ENCODE data around the gene CGB2. TPM values are rescaled to one million over a fixed set of nuclear protein-coding genes. Genes with fewer than 3 reads are reported as not detected.

Gene CGB2
- total RNA-seq, result not detected in 2 replicates

DNA sequence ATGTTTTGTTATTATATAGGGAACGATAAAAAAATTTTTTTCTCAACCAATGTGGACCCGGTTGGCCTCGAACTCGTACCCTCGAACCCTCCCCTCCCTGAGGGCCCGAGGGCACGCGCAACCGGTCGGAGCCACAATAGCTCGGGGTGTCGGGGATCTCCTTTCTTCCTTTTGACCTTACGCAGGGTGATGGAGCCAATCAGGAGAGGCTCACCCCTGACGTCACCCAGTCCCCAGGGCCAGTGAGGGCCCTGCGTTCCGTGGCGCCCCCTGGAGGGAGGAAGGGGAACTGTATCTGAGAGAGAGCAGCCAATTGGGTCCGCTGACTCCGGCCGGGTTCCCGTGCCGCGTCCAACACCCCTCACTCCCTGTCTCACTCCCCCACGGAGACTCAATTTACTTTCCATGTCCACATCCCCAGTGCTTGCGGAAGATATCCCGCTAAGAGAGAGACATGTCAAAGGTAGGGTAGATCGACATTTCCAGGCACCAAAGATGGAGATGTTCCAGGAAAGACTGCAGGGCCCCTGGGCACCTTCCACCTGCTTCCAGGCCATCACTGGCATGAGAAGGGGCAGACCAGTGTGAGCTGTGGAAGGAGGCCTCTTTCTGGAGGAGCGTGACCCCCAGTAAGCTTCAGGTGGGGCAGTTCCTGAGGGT is at the start of gene CGB2:
CGB2 (plus strand) TSS at position 249 of the 660 bp plus-strand sequence; CDS start at position 455, 206 bp downstream.

DNA sequence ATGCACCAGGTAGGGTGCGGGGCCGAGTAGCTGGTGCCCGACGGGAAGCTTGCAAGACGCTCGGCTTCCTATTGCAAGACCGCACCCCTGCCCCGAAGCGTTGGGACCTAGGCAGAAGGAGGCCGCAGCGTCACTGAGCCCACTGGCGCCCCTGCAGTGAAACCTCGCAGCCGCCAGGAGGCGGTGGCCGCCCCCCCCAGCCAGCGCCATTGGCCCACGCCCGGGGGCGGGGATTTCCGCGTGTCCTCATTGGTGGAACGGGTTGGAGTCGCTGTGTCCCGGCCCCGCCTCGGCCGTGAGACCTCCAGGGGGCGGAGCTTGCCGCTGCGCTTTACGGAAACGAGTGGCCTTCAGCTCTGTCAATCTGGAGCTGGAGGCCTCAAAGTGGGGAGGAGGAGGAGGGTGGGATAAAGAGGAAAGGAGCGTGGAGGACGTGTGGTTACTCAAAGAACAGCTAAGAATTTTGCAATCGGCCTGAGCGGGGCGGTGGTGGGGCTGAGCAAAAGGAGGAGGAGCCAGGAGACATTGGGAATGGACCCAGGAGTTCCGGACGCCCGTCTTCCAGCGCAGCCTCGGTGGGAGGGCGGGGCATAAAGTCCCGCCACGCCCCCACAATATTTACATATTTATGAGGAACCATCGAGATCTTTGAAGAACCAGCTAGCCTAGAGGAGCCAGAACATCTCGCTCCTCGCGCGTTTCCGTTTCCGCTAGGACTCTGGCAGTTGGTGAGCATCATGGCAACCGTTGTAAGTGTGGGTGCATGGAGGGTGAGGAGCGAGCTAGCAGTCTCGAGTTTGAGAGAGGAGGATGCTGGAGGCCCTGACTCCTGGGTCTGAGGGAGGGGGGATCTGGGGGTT is 38.3 kb upstream of the CGB2 start, which contains the start of the genes GYS1 and RUVBL2:
GYS1 (minus strand) TSS at position 135 of the 860 bp plus-strand sequence. CDS start 197 bp downstream, outside the sequence.
RUVBL2 (plus strand) TSS at position 713 of the 860 bp plus-strand sequence; CDS start at position 738, 25 bp downstream.

DNA sequence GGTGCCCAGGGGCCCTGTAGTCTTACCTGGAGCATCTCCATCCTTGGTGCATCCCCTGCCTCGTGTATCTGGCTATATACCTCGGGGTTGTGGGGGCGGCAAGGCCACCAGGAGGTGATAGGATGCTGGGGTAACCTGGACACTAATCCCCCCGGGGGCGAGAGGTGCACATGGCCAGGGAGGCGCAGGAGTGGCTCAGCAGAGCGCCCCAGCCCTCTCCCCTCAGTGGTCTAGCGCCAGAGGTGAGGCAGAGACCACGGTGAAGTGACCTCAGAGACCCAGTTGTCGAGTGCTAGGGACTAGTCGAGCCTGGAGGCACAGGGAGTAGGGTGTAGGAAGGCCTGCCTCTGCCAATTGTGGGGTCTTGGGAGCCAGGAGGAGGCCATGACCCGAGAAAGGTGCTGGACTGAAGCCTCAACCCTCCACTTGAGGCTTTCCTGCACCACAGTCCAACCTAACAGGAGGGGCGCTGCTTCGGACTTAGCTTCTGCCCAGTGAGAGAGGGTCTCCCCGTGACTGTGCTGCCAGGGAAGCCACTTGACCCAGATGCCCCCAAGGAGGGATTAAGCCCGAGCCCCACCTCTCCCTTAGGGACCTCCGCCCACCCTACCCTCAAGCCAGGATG is 14.5 kb upstream of the CGB2 start, which contains the start of gene LHB:
LHB (minus strand) TSS at position 51 of the 625 bp plus-strand sequence; CDS start at position 41, 10 bp downstream.

DNA sequence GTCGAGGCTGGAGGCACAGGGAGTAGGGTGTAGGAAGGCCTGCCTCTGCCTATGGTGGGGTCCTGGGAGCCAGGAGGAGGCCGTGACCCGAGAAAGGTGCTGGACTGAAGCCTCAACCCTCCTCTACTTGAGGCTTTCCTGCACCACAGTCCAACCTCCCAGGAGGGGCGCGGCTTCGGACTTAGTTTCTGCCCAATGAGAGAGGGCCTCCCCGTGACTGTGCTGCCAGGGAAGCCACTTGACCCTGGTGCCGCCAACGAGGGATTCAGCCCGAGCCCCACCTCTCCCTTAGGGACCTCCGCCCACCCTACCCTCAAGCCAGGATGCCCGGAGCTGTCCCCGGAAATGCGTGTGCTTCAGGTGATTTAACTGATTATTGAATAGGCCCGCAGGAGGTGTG is 7.5 kb upstream of the CGB2 start, which contains the start of gene CGB3:
CGB3 (minus strand) TSS at position 101 of the 400 bp plus-strand sequence. CDS start 362 bp downstream, outside the sequence.

DNA sequence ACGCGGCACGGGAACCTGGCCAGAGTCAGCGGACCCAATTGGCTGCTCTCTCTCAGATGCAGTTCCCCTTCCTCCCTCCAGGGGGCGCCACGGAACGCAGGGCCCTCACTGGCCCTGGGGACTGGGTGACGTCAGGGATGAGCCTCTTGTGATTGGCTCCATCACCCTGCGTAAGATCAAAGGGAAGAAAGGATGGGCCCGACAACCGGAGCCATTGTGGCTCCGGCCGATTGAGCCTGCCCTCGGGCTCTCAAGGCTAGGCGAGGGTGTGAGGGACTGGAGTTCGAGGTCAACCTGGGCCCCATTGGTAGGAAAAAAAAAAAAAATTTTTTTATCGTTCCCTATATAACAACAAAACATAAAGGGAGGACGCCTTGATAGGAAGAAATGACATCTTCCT is 5.1 kb downstream of the CGB2 start, which contains the start of gene CGB1:
CGB1 (minus strand) TSS at position 81 of the 400 bp plus-strand sequence. CDS start 184 bp downstream, outside the sequence.

DNA sequence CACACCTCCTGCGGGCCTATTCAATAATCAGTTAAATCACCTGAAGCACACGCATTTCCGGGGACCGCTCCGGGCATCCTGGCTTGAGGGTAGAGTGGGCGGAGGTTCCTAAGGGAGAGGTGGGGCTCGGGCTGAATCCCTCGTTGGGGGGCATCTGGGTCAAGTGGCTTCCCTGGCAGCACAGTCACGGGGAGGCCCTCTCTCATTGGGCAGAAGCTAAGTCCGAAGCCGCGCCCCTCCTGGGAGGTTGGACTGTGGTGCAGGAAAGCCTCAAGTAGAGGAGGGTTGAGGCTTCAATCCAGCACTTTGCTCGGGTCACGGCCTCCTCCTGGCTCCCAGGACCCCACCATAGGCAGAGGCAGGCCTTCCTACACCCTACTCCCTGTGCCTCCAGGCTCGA is 11.9 kb downstream of the CGB2 start, which contains the start of gene CGB5:
CGB5 (plus strand) TSS at position 301 of the 400 bp plus-strand sequence. CDS start 362 bp downstream, outside the sequence.

DNA sequence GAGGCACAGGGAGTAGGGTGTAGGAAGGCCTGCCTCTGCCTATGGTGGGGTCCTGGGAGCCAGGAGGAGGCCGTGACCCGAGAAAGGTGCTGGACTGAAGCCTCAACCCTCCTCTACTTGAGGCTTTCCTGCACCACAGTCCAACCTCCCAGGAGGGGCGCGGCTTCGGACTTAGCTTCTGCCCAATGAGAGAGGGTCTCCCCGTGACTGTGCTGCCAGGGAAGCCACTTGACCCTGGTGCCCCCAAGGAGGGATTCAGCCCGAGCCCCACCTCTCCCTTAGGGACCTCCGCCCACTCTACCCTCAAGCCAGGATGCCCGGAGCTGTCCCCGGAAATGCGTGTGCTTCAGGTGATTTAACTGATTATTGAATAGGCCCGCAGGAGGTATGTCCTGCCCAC is 17.3 kb downstream of the CGB2 start, which contains the start of gene CGB8:
CGB8 (minus strand) TSS at position 101 of the 400 bp plus-strand sequence. CDS start 372 bp downstream, outside the sequence.

DNA sequence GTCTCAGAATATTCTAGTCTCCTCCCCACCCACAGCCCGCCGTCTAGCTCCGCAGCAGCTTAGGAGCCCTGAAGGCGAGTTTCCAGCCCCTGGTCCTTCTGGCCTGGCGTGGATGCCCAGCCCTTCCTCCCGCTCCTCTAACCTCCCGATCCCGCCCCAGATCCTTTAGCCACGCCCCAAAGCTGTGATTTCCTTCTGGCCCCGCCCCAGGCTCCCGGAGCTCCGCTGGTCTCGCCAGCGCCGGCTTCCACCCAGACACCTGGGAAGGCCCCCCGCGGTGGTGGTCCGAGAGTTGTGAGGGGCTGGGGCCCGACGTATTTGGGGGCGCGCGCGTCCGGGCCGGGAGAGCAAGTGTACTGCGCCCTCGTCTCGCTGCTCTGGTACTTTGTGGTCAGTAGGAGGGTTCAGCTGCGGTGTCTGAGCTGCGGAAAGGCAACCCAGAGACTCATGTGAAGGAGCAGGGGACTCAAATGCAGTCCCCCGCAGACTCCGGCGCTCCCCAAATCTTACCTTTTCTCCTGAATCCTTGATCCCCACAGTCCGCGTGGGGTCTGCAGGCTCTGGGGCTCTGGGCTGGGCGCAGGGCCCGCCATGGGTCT is 26.0 kb downstream of the CGB2 start, which contains the start of gene CGB7:
CGB7 (minus strand) TSS at position 114 of the 599 bp plus-strand sequence. CDS start 2,374 bp downstream, outside the sequence.

DNA sequence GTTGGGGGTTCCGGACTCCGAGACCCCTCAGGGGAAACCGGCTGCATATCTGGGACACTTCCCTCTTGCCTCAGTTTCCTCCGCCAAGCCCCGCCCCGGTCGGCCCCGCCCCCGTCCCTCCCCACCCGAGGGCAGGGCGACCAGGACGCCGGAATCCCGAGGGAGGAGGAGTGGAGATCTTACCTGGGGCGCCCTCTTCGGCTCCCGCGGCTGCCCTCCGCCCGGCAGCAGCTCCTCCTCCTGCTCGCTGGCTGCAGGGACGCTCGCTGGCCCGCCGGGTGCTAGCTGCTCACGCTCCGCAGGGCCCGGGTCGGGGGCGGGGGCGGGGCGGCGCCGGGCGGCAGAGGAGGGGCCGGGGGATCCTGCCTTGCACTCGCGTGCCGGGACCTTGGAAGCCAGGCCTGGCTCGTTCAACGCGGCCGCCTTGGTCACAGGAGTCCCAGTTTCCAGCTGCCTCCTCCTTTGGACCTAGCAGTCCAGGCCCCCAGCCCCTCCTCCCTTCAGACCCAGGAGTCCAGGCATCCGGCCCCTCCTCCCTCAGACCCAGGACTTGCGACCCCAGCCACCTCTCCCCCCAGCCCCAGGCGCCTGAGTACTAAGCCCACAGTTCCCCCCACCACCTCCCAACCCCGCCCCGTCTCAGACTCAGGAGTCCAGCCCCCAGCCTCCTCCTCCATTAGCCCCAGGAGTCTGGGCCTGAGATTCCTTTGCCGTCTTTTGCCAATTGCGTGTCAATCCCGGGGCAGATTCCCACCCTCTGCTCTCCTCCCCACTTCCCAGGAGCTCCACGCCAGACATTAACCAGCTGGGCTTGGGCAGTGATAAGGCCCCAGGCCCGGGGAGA is 33.3 kb downstream of the CGB2 start, which contains the start of gene NTF4:
NTF4 (minus strand) TSS at position 51 of the 844 bp plus-strand sequence. CDS start 2,821 bp downstream, outside the sequence.

Small RNAs within 50 kb of the gene (small RNA-seq; reads per million reads assigned to genes)
- gene MIR6798 (not detected), gene RN7SL708P (not detected)

Other genes starting within 250 kb of the CGB2 start
- 21.4 and 28.0 TPM in 2 replicates for gene BCAT2, start 220.9 kb upstream of the CGB2 start, total RNA-seq
- 2.2 and 6.8 TPM in 2 replicates for gene HSD17B14, start 195.4 kb upstream of the CGB2 start, total RNA-seq
- 23.1 and 31.3 TPM in 2 replicates for gene PLEKHA4, start 163.3 kb upstream of the CGB2 start, total RNA-seq
- 59.2 and 70.2 TPM in 2 replicates for gene PPP1R15A, start 159.5 kb upstream of the CGB2 start, total RNA-seq
- gene TULP2, start 133.1 kb upstream of the CGB2 start, total RNA-seq, result 0.11 TPM in 1 of 2 replicates, not detected in the other
- gene NUCB1, start 131.6 kb upstream of the CGB2 start, total RNA-seq, result 258 and 269 TPM in 2 replicates
- 0.13 and 0.32 TPM in 2 replicates for gene DHDH, start 98.2 kb upstream of the CGB2 start, total RNA-seq
- gene BAX, start 77.0 kb upstream of the CGB2 start, total RNA-seq, result 34.5 and 37.1 TPM in 2 replicates
- 3,310 and 5,078 TPM in 2 replicates for gene FTL, start 66.6 kb upstream of the CGB2 start, total RNA-seq
- gene GYS1, start 38.6 kb upstream of the CGB2 start, total RNA-seq, result 37.5 and 61.8 TPM in 2 replicates
- 121 and 122 TPM in 2 replicates for gene RUVBL2, start 38.0 kb upstream of the CGB2 start, total RNA-seq
- gene LHB, start 14.8 kb upstream of the CGB2 start, total RNA-seq, result not detected in 2 replicates
- not detected in 2 replicates for gene CGB3, start 7.6 kb upstream of the CGB2 start, total RNA-seq
- not detected in 2 replicates for gene CGB1, start 5.0 kb downstream of the CGB2 start, total RNA-seq
- gene CGB5, start 12.0 kb downstream of the CGB2 start, total RNA-seq, result not detected in 2 replicates
- not detected in 2 replicates for gene CGB8, start 17.2 kb downstream of the CGB2 start, total RNA-seq
- gene CGB7, start 25.9 kb downstream of the CGB2 start, total RNA-seq, result 0.13 and 0.32 TPM in 2 replicates
- not detected in 2 replicates for gene NTF4, start 32.9 kb downstream of the CGB2 start, total RNA-seq
- gene KCNA7, start 40.8 kb downstream of the CGB2 start, total RNA-seq, result not detected in 2 replicates
- 85.6 and 88.4 TPM in 2 replicates for gene SNRNP70, start 53.6 kb downstream of the CGB2 start, total RNA-seq
- 2.8 and 3.7 TPM in 2 replicates for gene LIN7B, start 82.5 kb downstream of the CGB2 start, total RNA-seq
- gene C19orf73, start 87.3 kb downstream of the CGB2 start, total RNA-seq, result 0.26 and 0.65 TPM in 2 replicates
- 0.91 and 1.4 TPM in 2 replicates for gene PPFIA3, start 87.7 kb downstream of the CGB2 start, total RNA-seq
- not detected in 2 replicates for gene HRC, start 123.5 kb downstream of the CGB2 start, total RNA-seq
- 13.4 and 17.0 TPM in 2 replicates for gene TRPM4, start 125.9 kb downstream of the CGB2 start, total RNA-seq